Inferior parietal cortex (tissue), 1 donor: ENCODE results near the gene UMODL1.
A peak's percentile ranks its signal among the peaks of the same experiment; 100 is the strongest.

ENCODE experiments used
- DNase-seq: peaks from one replicate; pipeline ENCODE4 v3.0.0-alpha.2; 2016; ENCODE audit errors: extremely low spot score

Gene UMODL1

DNA sequence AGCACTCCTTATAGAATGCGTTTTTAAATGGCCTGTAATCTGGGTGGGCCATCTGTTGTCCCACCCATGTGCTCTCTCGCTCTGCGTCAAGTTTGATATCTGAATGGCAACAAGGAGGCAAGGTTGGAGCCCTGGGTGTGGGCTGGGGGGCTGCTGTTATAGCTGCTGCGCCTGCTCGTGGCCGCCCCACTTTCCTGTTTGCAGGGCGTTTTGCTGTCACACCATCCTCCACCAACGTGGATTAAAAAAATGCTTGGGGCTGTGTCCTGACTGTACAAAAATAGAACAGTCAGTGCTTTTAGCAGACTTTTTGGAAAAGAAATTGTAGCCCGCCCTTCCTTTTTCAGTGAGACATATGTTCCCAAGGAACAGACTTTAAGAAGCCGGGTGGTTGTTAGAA, 25.4 kb downstream of the UMODL1 start:
- peak; percentile 42 for DNase-seq

- DNase-seq: no peak
Measured at GRCh38 chr21:42097274-42097673, 26.2 kb downstream of the UMODL1 start.

DNA sequence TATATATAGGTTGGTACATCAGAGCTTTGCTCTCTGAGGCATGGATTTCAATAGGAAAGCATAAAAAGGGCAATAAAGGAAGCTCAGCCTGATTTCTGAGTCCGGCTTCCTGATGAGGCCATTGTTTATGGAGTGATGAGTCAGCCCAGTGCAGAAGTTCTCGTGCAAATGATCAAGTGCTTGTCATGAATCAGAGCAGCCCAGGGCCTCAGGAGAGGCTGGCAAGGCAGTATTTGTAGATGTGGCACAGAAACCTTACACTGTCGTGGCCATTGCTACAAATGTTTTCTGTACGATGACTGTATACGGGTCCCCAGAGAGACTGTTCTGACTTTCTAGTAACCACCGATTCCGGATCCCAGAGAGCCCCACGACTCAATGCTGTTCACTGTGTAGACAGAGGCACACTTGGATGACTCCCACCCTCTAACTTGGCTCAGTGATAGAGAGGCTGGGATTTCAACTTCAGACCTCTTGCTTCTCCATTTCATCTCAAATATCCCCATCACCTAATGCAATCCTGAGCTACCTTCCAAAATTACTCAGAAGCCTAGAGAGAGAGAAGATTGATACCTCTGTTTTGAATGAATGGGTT, 26.8 kb downstream of the UMODL1 start:
- DNase-seq: peak; percentile 36

DNA sequence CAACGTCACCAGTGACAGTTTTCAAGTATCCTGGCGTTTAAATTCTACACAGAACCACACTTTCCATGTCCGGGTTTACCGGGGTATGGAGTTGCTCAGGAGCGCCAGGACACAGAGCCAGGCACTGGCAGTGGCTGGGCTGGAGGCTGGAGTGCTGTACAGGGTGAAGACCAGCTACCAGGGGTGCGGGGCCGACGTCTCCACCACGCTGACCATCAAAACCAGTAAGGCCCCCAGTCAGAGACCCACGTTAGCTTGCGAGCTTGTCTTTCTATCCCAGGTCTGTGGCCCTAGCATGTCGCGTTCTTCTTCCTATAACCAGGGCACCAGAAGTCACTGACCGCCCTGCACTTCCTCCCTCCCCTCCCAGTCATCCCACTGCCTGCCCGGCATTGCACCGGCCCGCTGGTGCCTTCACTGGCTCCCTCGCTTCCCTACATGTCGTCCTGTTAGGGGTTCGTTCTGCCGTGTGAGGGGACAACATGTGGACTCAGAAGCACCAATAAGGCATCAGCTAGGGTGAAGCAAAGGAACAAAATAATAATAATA, 27.9 kb downstream of the UMODL1 start:
- DNase-seq: no peak

DNA sequence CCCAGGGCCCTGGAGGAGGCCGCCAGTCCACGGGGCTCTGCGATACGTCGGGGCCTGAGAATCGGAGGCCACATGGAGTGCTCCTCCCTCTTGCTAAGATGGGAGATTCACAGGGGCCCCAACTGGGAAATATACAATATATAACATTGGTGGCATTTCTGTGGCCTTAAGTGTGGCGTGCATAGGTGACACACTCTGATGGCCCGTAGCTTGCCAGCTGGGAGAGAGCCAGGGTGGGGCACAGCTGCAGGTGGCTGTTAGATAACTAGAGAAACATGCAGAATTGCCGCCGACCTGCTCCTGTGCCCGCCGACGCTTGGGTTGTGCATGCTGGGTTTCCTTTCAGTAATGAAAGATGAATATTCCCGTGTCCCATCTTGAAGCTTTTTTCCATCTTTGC, 30.1 kb downstream of the UMODL1 start:
- no peak for DNase-seq

DNA sequence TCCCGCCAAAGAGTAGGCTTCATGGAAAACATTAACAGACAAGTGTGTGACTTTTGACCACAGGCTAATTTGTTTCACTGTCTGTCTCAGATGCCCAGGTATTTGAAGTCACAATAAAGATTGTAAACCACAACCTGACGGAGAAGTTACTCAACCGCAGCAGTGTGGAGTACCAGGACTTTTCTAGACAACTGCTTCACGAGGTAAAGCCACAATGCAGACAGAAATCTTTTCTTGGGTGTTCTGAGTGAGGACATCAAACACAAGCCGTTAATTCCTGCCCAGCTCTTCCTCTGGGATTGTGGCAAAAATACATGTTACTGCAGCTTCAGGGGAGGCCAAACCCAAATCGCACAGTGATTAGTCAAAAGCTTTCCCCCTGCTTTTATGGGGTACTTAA, 31.0 kb downstream of the UMODL1 start:
- DNase-seq: no peak

DNA sequence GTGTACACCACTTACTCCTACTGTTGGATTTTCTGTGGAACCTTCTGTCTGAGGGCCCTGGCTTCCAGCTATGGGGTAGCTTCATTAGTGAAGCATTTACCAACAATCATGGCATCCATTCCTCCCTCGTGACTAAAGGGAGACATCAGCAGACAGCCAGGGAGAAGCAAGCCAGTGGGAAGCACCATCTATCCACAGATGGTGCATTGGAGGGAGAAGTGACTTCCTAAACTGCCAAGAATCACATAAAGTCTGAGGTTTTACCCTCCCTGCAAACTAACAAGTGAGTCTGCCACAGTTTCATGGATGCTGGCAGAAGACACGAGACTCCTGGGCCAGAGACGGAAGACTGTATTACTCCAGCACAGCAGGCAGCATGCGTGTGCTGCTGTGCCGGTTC, 31.4 kb downstream of the UMODL1 start:
- no peak for DNase-seq

GRCh38 chr21:42102991-42103390, 31.9 kb downstream of the UMODL1 start:
- DNase-seq: no peak

- no peak for DNase-seq
Measured at GRCh38 chr21:42103843-42104242, 32.7 kb downstream of the UMODL1 start.

DNA sequence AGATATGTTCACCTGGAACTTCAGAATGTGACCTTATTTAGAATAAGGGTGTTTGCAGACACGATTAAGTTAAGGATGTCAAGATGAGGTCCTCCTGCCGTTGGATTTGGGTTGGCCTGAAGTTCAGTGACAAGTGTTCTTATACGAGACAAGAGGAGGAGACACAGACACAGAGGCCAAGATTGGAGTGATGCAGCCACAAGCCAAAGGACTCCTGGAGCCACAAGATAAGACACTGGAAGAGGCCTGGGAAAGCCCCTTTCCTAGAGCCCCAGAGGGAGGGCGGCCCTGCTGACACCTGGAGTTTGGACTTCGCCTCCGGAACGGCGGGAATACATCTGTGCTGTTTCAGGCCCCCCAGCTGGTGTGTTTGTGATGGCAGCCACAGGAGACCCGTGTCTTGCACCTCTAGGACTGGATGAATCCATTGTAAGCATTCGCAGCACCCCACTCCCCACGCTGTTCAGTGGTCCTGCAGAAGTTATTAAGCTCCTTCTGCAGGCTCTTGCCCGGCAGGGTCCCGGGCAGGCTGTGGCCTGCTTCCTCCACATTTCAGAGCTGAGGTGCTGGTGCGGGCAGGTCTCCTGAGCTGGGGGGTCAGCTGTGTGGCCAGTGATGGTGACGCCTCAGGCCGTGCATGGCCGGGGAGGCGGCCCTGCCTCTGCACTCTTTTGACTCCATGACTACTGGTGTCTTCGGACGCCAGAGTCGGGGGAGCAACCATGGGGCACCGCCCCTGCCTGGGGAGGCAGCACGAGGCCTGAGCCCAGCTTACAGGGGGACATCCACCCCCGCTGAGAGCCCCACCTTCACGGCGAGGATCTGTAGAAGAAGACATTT, 34.6 kb downstream of the UMODL1 start:
- DNase-seq: no peak

DNA sequence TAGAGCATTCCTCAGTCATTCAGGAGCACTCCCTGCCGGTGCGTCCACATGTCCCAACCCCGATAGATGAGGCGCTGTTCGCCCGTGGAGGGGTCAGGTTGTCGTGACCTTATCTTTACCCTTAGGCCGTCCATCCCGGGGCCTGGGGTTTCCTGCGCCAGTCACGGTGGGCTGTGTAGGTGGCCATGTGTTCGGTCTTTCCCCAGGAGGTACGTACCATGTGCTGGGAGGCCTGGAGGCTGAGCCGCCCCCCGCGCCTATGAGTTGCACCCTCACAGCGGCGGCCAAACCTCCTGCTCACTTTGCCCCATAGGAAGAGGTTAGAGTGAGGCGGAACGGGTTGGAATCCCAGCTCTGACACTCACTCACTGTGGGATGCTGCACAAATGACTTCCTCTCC, 35.3 kb downstream of the UMODL1 start:
- no peak for DNase-seq

DNA sequence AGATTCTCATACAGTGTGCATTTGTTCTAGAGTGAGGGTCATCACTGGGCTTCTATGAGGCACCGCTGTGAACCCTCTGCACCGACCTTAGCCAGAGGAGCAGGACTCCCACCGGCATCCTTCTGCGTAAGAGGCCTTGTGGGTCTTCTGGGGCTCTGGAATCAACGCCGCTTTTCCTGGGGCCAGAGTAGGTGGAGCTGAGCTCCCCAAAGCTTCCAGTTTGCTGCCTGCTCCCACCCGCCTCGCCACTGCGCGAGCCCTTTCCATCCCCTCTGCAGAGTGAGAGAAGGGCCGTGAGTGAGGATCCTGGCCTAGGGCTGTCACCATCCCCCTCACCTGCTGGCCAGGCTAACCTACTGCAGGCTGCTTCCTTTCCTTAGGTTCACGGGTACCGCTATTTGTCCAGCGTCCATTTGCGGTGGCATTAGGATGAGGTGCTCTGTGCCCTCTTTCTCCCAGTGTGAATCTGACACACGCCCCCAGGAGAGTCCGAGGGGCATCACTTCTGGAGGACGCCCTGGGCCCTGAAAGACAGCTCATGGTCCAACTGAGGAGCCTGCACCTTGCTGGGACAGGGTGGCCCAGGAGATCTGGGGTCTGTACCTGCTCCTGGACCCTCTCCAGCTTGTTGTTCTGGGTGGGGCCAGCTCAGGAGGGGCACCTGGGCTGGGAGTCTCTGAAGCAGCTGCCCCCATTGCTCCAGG, 36.2 kb downstream of the UMODL1 start:
- DNase-seq: no peak

DNA sequence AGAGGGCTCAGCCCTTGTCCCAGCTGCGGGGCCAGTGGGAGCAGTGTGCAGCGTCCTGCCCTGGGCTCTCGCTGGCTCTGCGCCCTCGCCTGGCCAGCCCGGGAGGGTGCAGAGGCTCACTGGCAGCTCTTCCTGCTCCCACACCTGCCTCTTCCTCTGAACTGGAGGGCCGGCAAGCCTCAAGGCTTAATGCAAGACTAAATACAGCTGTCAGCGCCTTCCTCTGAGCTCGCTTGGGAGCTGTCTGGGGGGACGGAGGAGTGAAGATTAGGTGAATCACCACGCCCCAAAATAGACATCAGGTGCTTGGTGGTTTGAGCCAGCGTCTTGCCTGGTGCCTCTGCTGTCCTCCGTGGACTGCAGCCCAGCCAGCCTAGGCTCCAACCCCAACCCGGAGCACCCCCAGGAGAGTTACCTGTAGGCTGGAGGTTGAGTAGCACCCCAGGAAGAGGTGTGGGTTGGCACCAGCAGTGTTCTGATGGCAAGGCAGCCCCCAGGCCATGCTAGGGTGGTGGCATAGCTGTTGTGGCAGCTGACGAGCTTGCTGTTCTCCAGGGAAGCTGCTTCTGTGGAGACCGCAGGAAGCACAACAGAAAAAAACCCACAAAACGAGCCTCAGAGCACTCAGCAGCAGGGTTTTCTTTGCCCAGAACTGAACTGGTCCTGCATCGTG, 36.9 kb downstream of the UMODL1 start:
- peak; percentile 58 for DNase-seq

GRCh38 chr21:42108554-42109340, 37.6 kb downstream of the UMODL1 start:
- DNase-seq: no peak

DNA sequence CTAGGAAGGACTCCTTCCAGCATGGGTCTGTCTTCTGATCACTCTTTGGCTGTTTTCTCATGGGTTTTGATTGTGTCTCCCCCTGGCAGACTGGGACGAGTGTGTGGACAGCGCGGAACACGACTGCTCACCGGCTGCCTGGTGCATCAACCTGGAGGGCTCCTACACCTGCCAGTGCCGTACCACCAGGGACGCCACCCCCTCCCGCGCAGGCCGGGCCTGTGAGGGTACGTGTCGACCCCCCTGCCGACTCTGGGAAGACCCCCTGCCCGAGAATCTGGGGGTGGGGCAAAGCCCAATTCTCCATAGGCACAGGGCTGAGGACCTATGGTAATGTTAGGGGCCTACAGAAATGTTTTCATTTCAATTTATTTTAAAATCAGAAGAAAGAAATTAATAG, 38.4 kb downstream of the UMODL1 start:
- no peak for DNase-seq

GRCh38 chr21:42109873-42110525, 38.9 kb downstream of the UMODL1 start:
- no peak for DNase-seq

DNA sequence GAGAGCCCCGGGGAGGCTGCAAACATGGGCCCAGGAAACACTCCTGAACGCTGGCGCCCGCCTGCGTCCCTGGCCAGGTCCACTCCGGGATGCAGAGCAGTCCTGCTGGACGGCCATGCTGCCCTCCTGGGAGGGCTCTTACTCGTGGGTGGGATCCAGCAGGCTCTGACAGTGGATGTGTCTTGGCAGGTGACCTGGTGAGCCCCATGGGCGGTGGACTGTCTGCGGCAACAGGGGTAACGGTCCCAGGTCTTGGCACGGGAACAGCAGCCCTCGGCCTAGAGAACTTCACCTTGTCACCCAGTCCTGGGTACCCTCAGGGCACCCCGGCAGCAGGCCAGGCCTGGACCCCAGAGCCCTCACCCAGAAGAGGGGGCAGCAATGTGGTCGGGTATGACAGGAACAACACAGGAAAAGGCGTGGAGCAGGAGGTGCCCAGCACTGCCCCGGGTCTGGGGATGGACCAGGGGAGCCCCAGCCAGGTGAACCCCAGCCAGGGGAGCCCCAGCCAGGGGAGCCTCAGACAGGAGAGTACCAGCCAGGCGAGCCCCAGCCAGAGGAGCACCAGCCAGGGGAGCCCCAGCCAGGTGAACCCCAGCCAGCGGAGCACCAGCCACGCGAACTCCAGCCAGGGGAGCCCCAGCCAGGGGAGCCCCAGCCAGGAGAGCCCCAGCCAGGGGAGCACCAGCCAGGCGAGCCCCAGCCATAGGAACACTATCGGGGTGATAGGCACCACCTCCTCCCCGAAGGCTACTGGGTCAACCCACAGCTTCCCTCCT, 39.8 kb downstream of the UMODL1 start:
- no peak for DNase-seq

DNA sequence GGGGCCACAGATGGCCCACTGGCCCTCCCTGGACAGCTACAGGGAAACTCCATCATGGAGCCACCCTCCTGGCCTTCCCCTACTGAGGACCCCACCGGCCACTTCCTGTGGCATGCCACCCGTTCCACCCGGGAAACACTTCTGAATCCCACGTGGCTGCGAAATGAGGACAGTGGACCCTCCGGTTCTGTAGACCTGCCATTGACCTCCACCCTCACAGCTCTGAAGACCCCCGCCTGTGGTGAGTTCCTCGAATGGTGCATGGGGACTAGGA, 40.3 kb downstream of the UMODL1 start:
- DNase-seq: no peak

- no peak for DNase-seq
Measured at GRCh38 chr21:42111811-42112210, 40.7 kb downstream of the UMODL1 start.

DNA sequence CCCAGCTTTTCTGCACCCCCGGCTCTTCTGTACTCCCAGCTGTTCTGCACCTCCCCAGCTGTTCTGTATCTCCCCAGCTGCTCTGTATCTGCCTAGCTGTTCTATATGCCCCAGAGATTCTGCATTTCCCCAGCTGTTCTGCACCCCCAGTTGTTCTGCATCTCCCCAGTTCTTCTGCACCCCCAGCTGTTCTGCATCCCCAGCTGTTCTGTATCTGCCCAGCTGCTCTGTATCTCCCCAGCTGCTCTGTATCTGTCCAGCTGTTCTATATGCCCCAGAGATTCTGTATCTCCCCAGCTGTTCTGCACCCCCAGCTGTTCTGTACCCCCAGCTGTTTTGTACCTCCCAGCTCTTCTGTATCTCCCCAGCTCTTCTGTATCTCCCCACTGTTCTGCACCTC, 41.1 kb downstream of the UMODL1 start:
- DNase-seq: no peak
